Liver (tissue), 9 donors: ENCODE data around the gene B4GALT6. TPM values are rescaled to one million over a fixed set of nuclear protein-coding genes. Genes with fewer than 3 reads are reported as not detected.

Experiments
- DNase-seq: peaks from one replicate; pipeline ENCODE4 v3.0.0-alpha.2; 2017; ENCODE audit warnings: low spot score
- H3K27ac ChIP-seq, 2 donors: one replicate each; pipeline ENCODE4 v1.7.0; 2013; ENCODE audit warnings: inconsistent platforms in 2 of 2, low read length in 2 of 2, control low read depth in 1 of 2, low read depth in 1 of 2, mild to moderate bottlenecking in 1 of 2
- H3K27me3 ChIP-seq, 4 donors: one replicate each; pipeline versions ENCODE4 v1.6.1 to v1.7.0; 2013; ENCODE audit warnings: low read length in 3 of 4, inconsistent platforms in 1 of 4, mild to moderate bottlenecking in 1 of 4, moderate library complexity in 1 of 4; ENCODE audit not compliant: control insufficient read depth in 4 of 4, insufficient read depth in 4 of 4
- H3K36me3 ChIP-seq, 4 donors: one replicate each; pipeline versions ENCODE4 v1.6.1 to v1.7.0; 2013; ENCODE audit warnings: low read length in 3 of 4, mild to moderate bottlenecking in 3 of 4, low read depth in 1 of 4, moderate library complexity in 1 of 4; ENCODE audit not compliant: control insufficient read depth in 4 of 4, insufficient read depth in 3 of 4
- H3K4me1 ChIP-seq, 4 donors: one replicate each; pipeline versions ENCODE4 v1.6.1 to v1.7.0; 2013; ENCODE audit warnings: low read length in 3 of 4, mild to moderate bottlenecking in 3 of 4, moderate library complexity in 1 of 4; ENCODE audit not compliant: control insufficient read depth in 4 of 4, insufficient read depth in 4 of 4
- H3K4me3 ChIP-seq, 3 donors: one replicate each; pipeline versions ENCODE4 v1.6.1 to v1.7.0; 2013; ENCODE audit warnings: low read length in 3 of 3, control low read depth in 1 of 3, low read depth in 1 of 3, mild to moderate bottlenecking in 1 of 3
- H3K9ac ChIP-seq, 2 donors: one replicate each; pipeline ENCODE4 v1.7.0; 2013; ENCODE audit warnings: low read length in 2 of 2, mild to moderate bottlenecking in 2 of 2, moderate library complexity in 2 of 2, control low read depth in 1 of 2, low read depth in 1 of 2
- H3K9me3 ChIP-seq, 4 donors: one replicate each; pipeline versions ENCODE4 v1.6.1 to v1.7.0; 2013; ENCODE audit warnings: low read length in 3 of 4; ENCODE audit not compliant: control insufficient read depth in 4 of 4
- ATF3 ChIP-seq: IDR thresholded peaks from 2 replicates; pipeline ENCODE4 v1.6.1; 2016; ENCODE audit warnings: antibody characterized with exemption
- CTCF ChIP-seq: fragments of 150-350 bp; IDR thresholded peaks from 2 replicates; pipeline ENCODE4 v1.5.1; 2017; ENCODE audit warnings: improper control_type of control experiment, low read depth, low read length; ENCODE audit not compliant: missing input control
- EGR1 ChIP-seq, 2 donors: IDR thresholded peaks; 2 replicates each; pipeline ENCODE4 v1.6.1; 2016 to 2018; ENCODE audit warnings: antibody characterized with exemption in 2 of 2, low read depth in 2 of 2
- FOXA1 ChIP-seq: IDR thresholded peaks from 2 replicates; pipeline ENCODE4 v1.6.1; 2016; ENCODE audit warnings: antibody characterized with exemption
- FOXA2 ChIP-seq: IDR thresholded peaks from 2 replicates; pipeline ENCODE4 v1.6.1; 2016; ENCODE audit warnings: antibody characterized with exemption
- GABPA ChIP-seq, 2 donors: IDR thresholded peaks in 1 of 2; conservative IDR thresholded peaks in 1 of 2; 2 replicates each; pipeline ENCODE4 v1.6.1; 2016; ENCODE audit warnings: antibody characterized with exemption in 2 of 2, mild to moderate bottlenecking in 1 of 2, moderate library complexity in 1 of 2
- HNF4A ChIP-seq, 2 donors: conservative IDR thresholded peaks; 2 replicates each; pipeline ENCODE4 v1.6.1; 2016; ENCODE audit warnings: antibody characterized with exemption in 2 of 2, mild to moderate bottlenecking in 2 of 2
- HNF4G ChIP-seq: IDR thresholded peaks from 2 replicates; pipeline ENCODE4 v1.6.1; 2016; ENCODE audit warnings: antibody characterized with exemption
- JUND ChIP-seq, 2 donors: IDR thresholded peaks; 2 replicates each; pipeline ENCODE4 v1.6.1; 2016; ENCODE audit warnings: antibody characterized with exemption in 2 of 2
- MAX ChIP-seq: IDR thresholded peaks from 2 replicates; pipeline ENCODE4 v1.6.1; 2016; ENCODE audit warnings: antibody characterized with exemption
- NR2F2 ChIP-seq: IDR thresholded peaks from 2 replicates; pipeline ENCODE4 v1.6.1; 2016; ENCODE audit warnings: antibody characterized with exemption
- RAD21 ChIP-seq, 2 donors: IDR thresholded peaks; 2 replicates each; pipeline ENCODE4 v1.6.1; 2016; ENCODE audit warnings: antibody characterized with exemption in 2 of 2, mild to moderate bottlenecking in 2 of 2
- RXRA ChIP-seq, 2 donors: IDR thresholded peaks; 2 replicates each; pipeline ENCODE4 v1.6.1; 2017 to 2018; ENCODE audit warnings: antibody characterized with exemption in 2 of 2, mild to moderate bottlenecking in 1 of 2
- SP1 ChIP-seq: IDR thresholded peaks from 2 replicates; pipeline ENCODE4 v1.6.1; 2018; ENCODE audit warnings: antibody characterized with exemption, mild to moderate bottlenecking
- TAF1 ChIP-seq: conservative IDR thresholded peaks from 2 replicates; pipeline ENCODE4 v1.6.1; 2016; ENCODE audit warnings: antibody characterized with exemption, mild to moderate bottlenecking
- YY1 ChIP-seq: IDR thresholded peaks from 2 replicates; pipeline ENCODE4 v1.6.1; 2016; ENCODE audit warnings: antibody characterized with exemption, mild to moderate bottlenecking
- ZBTB33 ChIP-seq: IDR thresholded peaks from 2 replicates; pipeline ENCODE4 v1.6.1; 2016; ENCODE audit warnings: antibody characterized with exemption
- WGBS: extraction: QIAGEN DNeasy Blood & Tissue Kit; methylation state at CpG from one replicate; pipeline ENCODE4 v1.1.7; 2013; 5-methylcytosine and 5-hydroxymethylcytosine counted together
- polyA plus RNA-seq, 2 donors: library from polyadenylated mRNA; stranded (reverse) in 1 of 2; unstranded in 1 of 2; fragments of 200-250 nt in 1 of 2; fragments of >200 nt in 1 of 2; fragmentation: Nextera tagmentation in 1 of 2; extraction: Ambion mirVana in 1 of 2; gene quantifications; one replicate each; pipeline versions ENCODE4 v1.2.1 to v1.2.3, GENCODE V29; 2013 to 2015
- total RNA-seq, 2 donors: library from RNA; depleted of rRNA; stranded (reverse); fragments of >200 nt; gene quantifications; one replicate each; pipeline ENCODE4 v1.2.3, GENCODE V29; 2014
- TF ChIP-seq, protein P1 (sequence below): IDR thresholded peaks from 2 replicates; pipeline ENCODE4 v1.6.1; 2016; ENCODE audit warnings: antibody characterized with exemption, mild to moderate bottlenecking
- donor health status: healthy.
- donor health status: healthy.
- donor health status: healthy.
- donor health status: healthy.
- donor health status: healthy.

B4GALT6 gene
- total and polyA plus RNA-seq, 4 donors = 0.48 to 4.2 (median 0.61) TPM

DNA sequence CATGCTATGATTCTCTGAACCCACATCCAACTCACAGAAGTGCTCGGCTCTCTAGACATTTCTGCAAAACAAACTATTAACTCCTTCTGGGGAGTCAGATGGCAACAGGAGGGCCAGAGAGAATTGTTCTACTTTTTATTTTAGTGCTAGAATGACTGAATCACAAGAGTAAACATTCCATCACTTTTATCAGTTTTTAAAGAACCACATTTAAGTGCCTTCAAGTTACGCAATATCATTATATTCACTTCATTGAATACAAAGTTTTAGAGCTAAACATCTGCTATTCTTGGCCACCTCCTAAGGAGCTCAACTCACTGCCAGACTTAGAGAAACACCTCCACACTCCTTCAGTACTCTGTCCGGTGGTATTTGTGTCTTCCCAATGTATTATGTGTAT lies 22.4 kb downstream of the B4GALT6 start:
- no peak overlapping the region for H3K4me3 ChIP-seq
- H3K4me1 ChIP-seq = no peaks in the 10 kb centered on the region
- 97% methylated on average over 3 of the region's 3 CpGs for WGBS
- no peak overlapping the region for H3K27ac ChIP-seq
- no peaks in the 10 kb centered on the region for H3K36me3 ChIP-seq
- DNase-seq = no peak
- no peaks in the 10 kb centered on the region for H3K27me3 ChIP-seq
- H3K9ac ChIP-seq = no peak overlapping the region
- TF ChIP-seq TAF1 (no peak), EGR1 (IDR thresholded peaks at IDR 0.05; ENCODE audit: low read depth in 2 of 2) (no peak), RXRA (IDR thresholded peaks at IDR 0.05) (no peak), HNF4A (conservative IDR thresholded peaks at IDR 0.05) (no peak), HNF4G (no peak), ATF3 (no peak), GABPA (IDR thresholded peaks at IDR 0.05 in 1 of 2, conservative IDR thresholded peaks at IDR 0.05 in 1 of 2) (no peak), SP1 (no peak), ZBTB33 (no peak), MAX (no peak), FOXA1 (no peak), RAD21 (IDR thresholded peaks at IDR 0.05) (no peak), CTCF (no peak), JUND (IDR thresholded peaks at IDR 0.05) (no peak), FOXA2 (no peak), YY1 (no peak), NR2F2 (no peak)
- TF ChIP-seq, protein P1, sequence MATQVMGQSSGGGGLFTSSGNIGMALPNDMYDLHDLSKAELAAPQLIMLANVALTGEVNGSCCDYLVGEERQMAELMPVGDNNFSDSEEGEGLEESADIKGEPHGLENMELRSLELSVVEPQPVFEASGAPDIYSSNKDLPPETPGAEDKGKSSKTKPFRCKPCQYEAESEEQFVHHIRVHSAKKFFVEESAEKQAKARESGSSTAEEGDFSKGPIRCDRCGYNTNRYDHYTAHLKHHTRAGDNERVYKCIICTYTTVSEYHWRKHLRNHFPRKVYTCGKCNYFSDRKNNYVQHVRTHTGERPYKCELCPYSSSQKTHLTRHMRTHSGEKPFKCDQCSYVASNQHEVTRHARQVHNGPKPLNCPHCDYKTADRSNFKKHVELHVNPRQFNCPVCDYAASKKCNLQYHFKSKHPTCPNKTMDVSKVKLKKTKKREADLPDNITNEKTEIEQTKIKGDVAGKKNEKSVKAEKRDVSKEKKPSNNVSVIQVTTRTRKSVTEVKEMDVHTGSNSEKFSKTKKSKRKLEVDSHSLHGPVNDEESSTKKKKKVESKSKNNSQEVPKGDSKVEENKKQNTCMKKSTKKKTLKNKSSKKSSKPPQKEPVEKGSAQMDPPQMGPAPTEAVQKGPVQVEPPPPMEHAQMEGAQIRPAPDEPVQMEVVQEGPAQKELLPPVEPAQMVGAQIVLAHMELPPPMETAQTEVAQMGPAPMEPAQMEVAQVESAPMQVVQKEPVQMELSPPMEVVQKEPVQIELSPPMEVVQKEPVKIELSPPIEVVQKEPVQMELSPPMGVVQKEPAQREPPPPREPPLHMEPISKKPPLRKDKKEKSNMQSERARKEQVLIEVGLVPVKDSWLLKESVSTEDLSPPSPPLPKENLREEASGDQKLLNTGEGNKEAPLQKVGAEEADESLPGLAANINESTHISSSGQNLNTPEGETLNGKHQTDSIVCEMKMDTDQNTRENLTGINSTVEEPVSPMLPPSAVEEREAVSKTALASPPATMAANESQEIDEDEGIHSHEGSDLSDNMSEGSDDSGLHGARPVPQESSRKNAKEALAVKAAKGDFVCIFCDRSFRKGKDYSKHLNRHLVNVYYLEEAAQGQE = no peak
- H3K9me3 ChIP-seq = no peaks in the 10 kb centered on the region

DNA sequence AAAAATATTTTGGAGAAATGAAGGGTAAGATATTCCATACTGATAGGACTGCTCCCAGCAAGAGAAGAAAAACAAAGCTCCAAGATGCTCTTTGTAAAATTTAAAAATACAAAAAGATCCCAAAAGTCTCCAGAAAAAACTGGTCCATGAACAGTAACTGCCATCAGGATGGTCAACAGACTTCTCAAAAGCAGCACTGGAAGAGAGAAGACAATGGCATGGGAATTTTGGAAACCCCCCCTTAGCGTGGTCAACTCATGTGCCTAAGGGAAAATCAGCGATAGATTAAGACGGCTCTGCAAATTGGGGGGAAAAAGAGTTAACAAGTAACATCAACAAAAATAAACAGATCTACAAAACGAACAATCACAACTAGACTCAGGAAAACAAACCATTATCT lies 23.6 kb downstream of the B4GALT6 start:
- Histone ChIP-seq H3K9ac (no peak overlapping the region), H3K9me3 (no peaks in the 10 kb centered on the region), H3K4me1 (no peaks in the 10 kb centered on the region), H3K27me3 (no peaks in the 10 kb centered on the region), H3K27ac (no peak overlapping the region), H3K36me3 (no peaks in the 10 kb centered on the region), H3K4me3 (no peak overlapping the region)
- DNase-seq = no peak
- 95% methylated on average over 4 of the region's 4 CpGs for WGBS
- TF ChIP-seq, protein P1 = no peak
- TF ChIP-seq YY1 = no peak
- no peak for TF ChIP-seq JUND (IDR thresholded peaks at IDR 0.05)
- no peak for TF ChIP-seq RAD21 (IDR thresholded peaks at IDR 0.05)
- TF ChIP-seq HNF4G = no peak
- no peak for TF ChIP-seq ATF3
- no peak for TF ChIP-seq RXRA (IDR thresholded peaks at IDR 0.05)
- no peak for TF ChIP-seq GABPA (IDR thresholded peaks at IDR 0.05 in 1 of 2, conservative IDR thresholded peaks at IDR 0.05 in 1 of 2)
- TF ChIP-seq MAX = no peak
